Raji (cell line): ENCODE results near the gene SCG3.

Experiments
- POLR2A ChIP-seq: IDR thresholded peaks from 2 replicates; pipeline ENCODE4 v1.6.1; 2011; ENCODE audit warnings: low read depth, low read length, control low read depth; ENCODE audit not compliant: insufficient read depth

Gene SCG3

GRCh38 chr15:51681303-51681963 is at the start of gene SCG3:
TSS of gene SCG3 (plus strand) at chr15:51681503. CDS start at chr15:51681756, 253 bp downstream.
- no peak for TF ChIP-seq POLR2A

- TF ChIP-seq POLR2A = no peak
Measured at GRCh38 chr15:51634591-51635198, 46.6 kb upstream of the SCG3 start.

GRCh38 chr15:51641490-51642130 is 39.7 kb upstream of the SCG3 start:
- no peak for TF ChIP-seq POLR2A

- TF ChIP-seq POLR2A = no peak
Measured at GRCh38 chr15:51642696-51643095, 38.6 kb upstream of the SCG3 start.

GRCh38 chr15:51647128-51647562 is 34.2 kb upstream of the SCG3 start:
- TF ChIP-seq POLR2A = no peak

- TF ChIP-seq POLR2A = no peak
Measured at GRCh38 chr15:51649659-51650521, 31.4 kb upstream of the SCG3 start.

- no peak for TF ChIP-seq POLR2A
Measured at GRCh38 chr15:51652084-51652668, 29.1 kb upstream of the SCG3 start.

GRCh38 chr15:51658664-51659063 is 22.6 kb upstream of the SCG3 start:
- TF ChIP-seq POLR2A = no peak

- TF ChIP-seq POLR2A = no peak
Measured at GRCh38 chr15:51661072-51661471, 20.2 kb upstream of the SCG3 start.

GRCh38 chr15:51667478-51667877 is 13.8 kb upstream of the SCG3 start:
- no peak for TF ChIP-seq POLR2A

GRCh38 chr15:51668446-51668845 is 12.9 kb upstream of the SCG3 start:
- no peak for TF ChIP-seq POLR2A

- no peak for TF ChIP-seq POLR2A
Measured at GRCh38 chr15:51669381-51669780, 11.9 kb upstream of the SCG3 start.

GRCh38 chr15:51672155-51672687 is 9.1 kb upstream of the SCG3 start:
- TF ChIP-seq POLR2A = no peak

GRCh38 chr15:51672913-51673857 is 8.1 kb upstream of the SCG3 start:
- no peak for TF ChIP-seq POLR2A
